ENCODE results near the gene APOE. TPM values are rescaled to one million over a fixed set of nuclear protein-coding genes. Genes with fewer than 3 reads are reported as not detected.

APOE gene
- total and polyA plus RNA-seq, 2 of the 13 experiments (the other 11 are each of a cell fraction or from before 2014, with no cell fraction given), result 1,328 to 1,470 TPM

GRCh38 chr19:44955505-44956439, 50.2 kb downstream of the APOE start:
- intact Hi-C loops (cut with micrococcal nuclease; ENCODE audit: unreplicated experiment) (loop anchor here (10.0 kb wide), 1 partner anchor 111 kb away; the partner anchor contains the start of gene NECTIN2), in situ Hi-C loops (cut with HindIII; ENCODE audit: extremely low pct_ligation_motif_present, low pct_unique_long_range_greater_than_20kb) (no loop called here)
- H2AFZ ChIP-seq (ENCODE audit: low read length), result no peak overlapping the region
- H3K9me3 ChIP-seq (ENCODE audit: low read length), result no peaks in the 10 kb centered on the region
- ChIA-PET POLR2A (interaction anchor here (1.1 to 5.2 kb wide), 7 partner anchors 20 to 110 kb away, joined by 5 to 57 read pairs (median 9); partner anchors contain the start of genes APOE, NECTIN2 and TOMM40), CTCF (ENCODE audit: low intra/inter-chr PET ratio, low total read pairs) (interaction anchor here (1.4 kb wide), 1 partner anchor 52 kb away, joined by 4 read pairs; no protein-coding TSS in a partner anchor)
- peaks cover 63% of the 10 kb centered on the region for H3K4me1 ChIP-seq (ENCODE audit: insufficient read depth, low read length)
- H3K4me3 ChIP-seq (replicated peaks in 1 of 3; ENCODE audit: insufficient read depth in 1 of 3, low read depth in 2 of 3, low read length in 3 of 3), result peak overlapping the region; percentile 93 to 100 (median 99)
- H3K27ac ChIP-seq (ENCODE audit: extremely low read length, insufficient read depth, low read length), result peak overlapping the region; percentile 73
- H3K27me3 ChIP-seq (ENCODE audit: control insufficient read depth in 1 of 2, insufficient read depth in 2 of 2, low read length in 2 of 2), result no peaks in the 10 kb centered on the region; a peak in 1 of 5 replicates
- BruUV-seq (replicated peaks), result TSS peak; percentile 49
- peaks cover 59% of the 10 kb centered on the region for H3K79me2 ChIP-seq (ENCODE audit: insufficient read depth, low read length)
- 2% methylated on average over 13 of the region's 40 CpGs for WGBS (ENCODE audit: low lambda C conversion rate)
- DNase-seq (ENCODE audit: low spot score), result no peak
- ATAC-seq, result peak; percentile 28; the same call in 2 of the 3 replicates
- no peak for FAIRE-seq
- peaks cover 19% of the 10 kb centered on the region for H4K20me1 ChIP-seq (ENCODE audit: insufficient read depth, low read length)
- H3K4me2 ChIP-seq (ENCODE audit: low read depth, low read length), result peak overlapping the region; percentile 96
- peaks cover 3 to 14% of the 10 kb centered on the region in 2 experiments for H3K36me3 ChIP-seq (replicated peaks in 1 of 2; ENCODE audit: control insufficient read depth in 1 of 2, insufficient read depth in 2 of 2, low read length in 2 of 2)
- peak overlapping the region; percentile 97 for H3K9ac ChIP-seq (ENCODE audit: insufficient read depth, low read depth, low read length)
- TF ChIP-seq ZBTB40 (IDR thresholded peaks at IDR 0.05) (no peak), ZBTB40 (CRISPR knock-in tag; IDR thresholded peaks at IDR 0.05) (no peak), RFX1 (IDR thresholded peaks at IDR 0.05) (no peak), ZFP82 (CRISPR knock-in tag; IDR thresholded peaks at IDR 0.05; ENCODE audit: borderline replicate concordance) (no peak), CEBPB (IDR thresholded peaks at IDR 0.05; ENCODE audit: borderline replicate concordance, low read depth, low read length) (no peak), RFX3 (CRISPR knock-in tag; IDR thresholded peaks at IDR 0.05) (no peak), SNRNP70 (IDR thresholded peaks at IDR 0.05; ENCODE audit: low read depth, low read length) (no peak), ZFP36 (IDR thresholded peaks at IDR 0.05; ENCODE audit: borderline replicate concordance, low read depth, low read length, partially characterized antibody) (no peak), RAD21 (CRISPR knock-in tag; IDR thresholded peaks at IDR 0.05) (peak; percentile 50; the same call in 1 of the 2 replicates), WIZ (CRISPR knock-in tag; IDR thresholded peaks at IDR 0.05) (no peak), ZNF781 (CRISPR knock-in tag; IDR thresholded peaks at IDR 0.05; ENCODE audit: borderline replicate concordance, not compliant biosample characterization) (no peak), HDAC2 (CRISPR knock-in tag; IDR thresholded peaks at IDR 0.05) (0 out of 2 replicates have a peak, but pooled peaks have one; percentile 18), ZNF34 (CRISPR knock-in tag; IDR thresholded peaks at IDR 0.05; ENCODE audit: borderline replicate concordance) (no peak), HNRNPUL1 (IDR thresholded peaks at IDR 0.05; ENCODE audit: low read depth, low read length) (no peak), MXI1 (IDR thresholded peaks at IDR 0.05; ENCODE audit: borderline replicate concordance, low read depth, low read length) (peak; percentile 41; the same call in 1 of the 3 replicates)

Measured in HepG2 (cell line).